Islet of Langerhans (tissue), 1 donor: ENCODE data around the gene TBC1D22A.
A peak's percentile ranks its signal among the peaks of the same experiment; 100 is the strongest.

Experiments
- FAIRE-seq: peaks from one replicate; lab custom pipeline; 2011; peaks lifted over from hg19 to GRCh38; lab: Jason Lieb, UNC

The TBC1D22A gene

GRCh38 chr22:47013861-47014635 is 251.6 kb downstream of the TBC1D22A start:
- no peak for FAIRE-seq

- no peak for FAIRE-seq
Observed at GRCh38 chr22:47014636-47015345, 252.3 kb downstream of the TBC1D22A start.

GRCh38 chr22:47015589-47016178 is 253.2 kb downstream of the TBC1D22A start:
- FAIRE-seq: no peak

GRCh38 chr22:47016631-47017030 is 254.2 kb downstream of the TBC1D22A start:
- no peak for FAIRE-seq

DNA sequence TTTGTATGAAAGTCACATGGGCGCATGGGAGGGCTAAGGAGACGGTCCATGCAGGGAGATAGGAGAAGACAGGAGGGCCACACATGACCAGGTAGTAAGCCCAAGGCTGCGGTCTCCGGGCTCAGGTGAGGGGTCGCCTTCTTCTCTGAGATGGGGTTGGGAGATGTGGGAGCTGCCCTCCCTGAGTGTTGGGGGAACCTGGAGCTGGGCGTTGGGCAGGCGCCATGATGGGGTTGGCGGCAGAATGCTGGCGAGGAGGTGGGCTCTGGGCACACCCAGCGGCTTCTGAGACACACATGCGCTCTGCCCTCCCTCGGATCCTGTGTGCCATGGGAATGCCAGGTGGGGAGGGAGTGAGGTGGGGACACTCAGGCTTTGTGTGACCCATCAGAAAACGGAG is 254.8 kb downstream of the TBC1D22A start:
- no peak for FAIRE-seq

DNA sequence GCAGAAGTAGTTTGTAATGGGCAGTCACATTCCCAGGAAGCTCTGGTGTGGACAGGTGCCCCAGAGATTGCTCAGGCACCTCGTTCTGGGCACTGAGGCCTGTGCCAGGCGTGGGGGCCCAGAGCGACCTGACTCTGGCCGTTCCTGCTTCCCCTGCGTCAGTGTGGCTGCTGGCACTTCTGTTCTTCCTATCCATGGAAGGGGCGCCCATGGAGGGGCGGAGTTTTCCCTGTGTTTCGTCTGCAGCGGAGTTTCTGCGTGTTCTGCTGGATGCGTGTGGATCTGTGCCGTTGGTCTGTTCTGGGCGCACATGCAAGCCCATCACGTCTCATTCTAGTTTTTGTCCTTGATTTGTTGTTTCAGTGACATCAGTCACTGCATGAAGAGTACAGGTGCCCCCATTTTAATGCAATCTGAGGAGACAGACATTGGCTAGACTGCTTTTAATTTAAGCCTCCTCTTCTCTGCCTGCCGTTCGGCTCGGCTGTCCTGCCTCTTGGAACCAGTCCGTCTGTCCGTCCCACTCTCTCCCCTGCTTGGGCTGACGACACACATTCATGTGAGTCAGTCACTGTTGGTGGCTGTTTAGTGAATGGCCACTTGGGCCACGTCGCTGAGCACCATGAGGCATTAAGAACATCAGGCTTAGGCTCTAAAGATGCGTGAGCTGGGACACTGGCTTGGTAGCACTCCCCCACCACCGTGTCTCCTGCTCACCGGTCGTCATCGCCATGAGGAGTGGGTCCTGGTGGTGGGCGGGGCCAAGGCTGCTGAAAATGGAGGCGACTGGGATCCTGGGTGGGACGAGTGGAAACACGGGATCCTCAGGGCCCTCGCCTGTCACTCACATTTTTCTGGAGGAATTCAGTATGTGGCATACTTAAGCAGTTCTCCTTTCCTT is 255.8 kb downstream of the TBC1D22A start:
- FAIRE-seq: no peak

GRCh38 chr22:47019012-47019790 is 256.8 kb downstream of the TBC1D22A start:
- no peak for FAIRE-seq

- no peak for FAIRE-seq
Observed at GRCh38 chr22:47020166-47020565, 257.7 kb downstream of the TBC1D22A start.

DNA sequence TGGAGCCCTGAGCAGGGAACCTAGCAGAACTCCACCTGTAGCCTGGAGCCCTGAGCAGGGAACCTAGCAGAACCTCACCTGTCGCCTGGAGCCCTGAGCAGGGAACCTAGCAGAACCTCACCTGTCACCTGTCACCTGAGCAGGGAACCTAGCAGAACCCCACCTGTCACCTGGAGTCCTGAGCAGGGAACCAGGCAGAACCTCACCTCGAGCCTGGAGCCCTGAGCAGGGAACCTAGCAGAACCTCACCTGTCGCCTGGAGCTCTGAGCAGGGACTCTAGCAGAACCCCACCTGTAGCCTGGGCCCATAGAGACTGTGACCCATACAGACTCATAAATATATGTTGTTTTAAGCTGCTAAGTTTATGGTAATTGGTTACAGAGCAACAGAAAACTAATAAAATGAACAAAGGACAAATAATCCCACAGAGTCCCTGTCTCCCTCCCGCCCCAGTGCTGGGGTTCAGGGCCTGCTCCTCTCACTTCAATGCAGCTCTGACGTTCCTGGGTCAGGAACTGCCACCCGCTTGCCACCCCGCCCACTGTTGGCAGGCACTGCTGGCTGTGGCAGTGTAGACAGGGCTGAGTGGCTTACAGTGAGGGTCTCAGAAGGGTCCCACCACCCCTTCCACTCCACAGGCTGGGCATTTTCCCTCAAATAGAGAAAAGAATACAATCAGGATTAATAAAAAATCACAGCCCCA is 259.1 kb downstream of the TBC1D22A start:
- no peak for FAIRE-seq

GRCh38 chr22:47022075-47022473 is 259.6 kb downstream of the TBC1D22A start:
- peak; percentile 68 for FAIRE-seq

DNA sequence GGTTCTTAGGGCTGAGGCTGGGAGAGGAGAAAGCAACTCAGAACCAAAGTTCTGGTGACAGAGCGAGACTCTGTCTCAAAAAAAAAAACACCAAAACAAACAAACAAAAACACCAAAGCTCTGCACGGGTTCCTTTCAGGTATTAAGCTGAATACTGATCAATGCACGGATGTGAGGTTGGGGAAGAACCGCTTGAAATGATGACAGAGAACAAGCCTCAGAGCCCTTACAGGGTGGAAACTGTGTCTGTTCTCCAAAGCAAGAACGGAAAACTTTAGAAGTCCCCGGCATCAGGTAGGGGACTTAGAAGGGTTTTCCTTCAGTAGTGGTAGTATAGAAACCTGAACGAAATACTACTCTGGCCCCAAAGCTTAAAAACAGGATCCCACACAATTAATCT is 260.0 kb downstream of the TBC1D22A start:
- FAIRE-seq: no peak

DNA sequence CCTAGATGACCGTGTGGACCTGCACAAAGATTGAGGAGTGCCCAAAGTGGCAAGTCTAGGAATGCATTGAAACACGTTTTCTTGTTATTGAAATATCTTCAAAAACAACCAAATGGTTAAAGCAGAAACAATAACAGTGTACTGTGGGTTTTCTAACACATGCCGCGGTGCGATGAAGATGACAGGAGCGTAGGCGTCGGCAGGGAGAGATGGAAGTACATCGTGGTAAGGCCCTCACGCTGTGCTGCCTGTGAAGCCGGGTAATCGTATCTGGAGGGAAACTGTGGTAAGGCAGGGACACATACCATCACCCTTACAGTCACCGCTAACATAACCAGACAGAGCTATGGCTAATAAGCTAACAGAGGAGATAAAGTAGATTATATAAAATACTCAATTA is 261.4 kb downstream of the TBC1D22A start:
- no peak for FAIRE-seq

GRCh38 chr22:47027766-47028165 is 265.3 kb downstream of the TBC1D22A start:
- FAIRE-seq: no peak

DNA sequence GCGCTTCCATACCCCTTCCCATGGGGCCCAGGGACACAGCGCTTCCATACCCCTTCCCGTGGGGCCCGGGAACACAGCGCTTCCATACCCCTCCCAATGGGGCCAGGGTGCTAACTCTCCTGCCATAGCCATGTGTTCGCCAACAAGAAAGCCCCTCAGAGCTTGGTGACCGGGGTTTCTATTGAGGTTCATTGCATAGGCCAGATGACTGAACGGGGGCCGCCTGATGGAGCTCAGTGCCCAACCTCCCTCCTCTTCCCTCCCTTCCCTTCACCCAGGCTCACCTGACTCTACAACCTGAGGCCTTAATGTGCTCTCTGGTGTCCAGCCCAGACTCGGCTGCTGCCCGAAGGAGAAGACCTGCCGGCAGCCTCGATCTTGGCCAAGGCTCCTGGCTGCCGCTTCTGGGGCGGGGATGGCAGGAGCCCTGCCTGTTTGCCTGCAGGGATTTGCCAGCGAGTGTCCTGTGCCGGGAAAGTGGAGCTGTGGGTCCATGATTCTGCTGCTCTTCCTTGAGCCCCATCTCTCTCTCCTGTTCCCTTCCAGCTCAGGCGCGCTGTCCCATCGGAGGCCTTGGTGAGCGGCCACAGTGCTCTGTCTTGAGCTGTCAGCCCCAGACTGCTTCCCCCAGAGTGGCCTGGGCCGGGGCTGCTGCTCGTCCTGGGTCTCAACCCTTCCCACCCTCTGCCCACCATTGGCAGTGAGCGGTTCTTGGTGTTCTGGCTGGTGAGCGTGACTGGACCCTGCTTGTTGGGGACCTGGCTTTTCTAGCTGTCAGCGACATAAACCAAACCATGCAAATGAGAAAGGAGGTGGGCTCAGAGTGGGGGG is 267.0 kb downstream of the TBC1D22A start:
- FAIRE-seq: no peak

DNA sequence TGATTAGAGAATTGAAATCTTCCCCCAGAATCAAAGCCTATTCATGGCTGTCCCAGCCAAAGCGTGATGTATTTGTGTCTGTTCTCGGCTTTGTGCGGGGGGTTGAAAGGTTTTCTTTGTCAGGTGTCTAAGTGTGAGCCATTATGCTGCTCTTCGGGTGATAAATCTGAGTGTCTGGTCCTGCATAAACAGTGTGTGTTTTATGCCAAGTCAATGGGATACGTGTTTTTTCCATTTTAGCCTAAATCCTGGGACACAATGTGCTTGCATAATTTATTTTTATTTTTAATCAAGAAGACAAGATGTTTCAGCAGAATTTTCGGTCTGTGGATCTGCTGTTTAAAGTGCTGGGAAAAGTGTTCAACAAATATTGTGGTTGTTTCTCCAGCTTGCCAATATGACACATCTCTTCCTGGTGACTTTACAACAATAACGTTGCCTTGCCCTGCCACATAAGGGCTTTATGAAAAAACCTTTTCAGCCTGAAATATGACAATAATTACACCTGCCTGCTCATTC is 267.8 kb downstream of the TBC1D22A start:
- peak; percentile 99 for FAIRE-seq

DNA sequence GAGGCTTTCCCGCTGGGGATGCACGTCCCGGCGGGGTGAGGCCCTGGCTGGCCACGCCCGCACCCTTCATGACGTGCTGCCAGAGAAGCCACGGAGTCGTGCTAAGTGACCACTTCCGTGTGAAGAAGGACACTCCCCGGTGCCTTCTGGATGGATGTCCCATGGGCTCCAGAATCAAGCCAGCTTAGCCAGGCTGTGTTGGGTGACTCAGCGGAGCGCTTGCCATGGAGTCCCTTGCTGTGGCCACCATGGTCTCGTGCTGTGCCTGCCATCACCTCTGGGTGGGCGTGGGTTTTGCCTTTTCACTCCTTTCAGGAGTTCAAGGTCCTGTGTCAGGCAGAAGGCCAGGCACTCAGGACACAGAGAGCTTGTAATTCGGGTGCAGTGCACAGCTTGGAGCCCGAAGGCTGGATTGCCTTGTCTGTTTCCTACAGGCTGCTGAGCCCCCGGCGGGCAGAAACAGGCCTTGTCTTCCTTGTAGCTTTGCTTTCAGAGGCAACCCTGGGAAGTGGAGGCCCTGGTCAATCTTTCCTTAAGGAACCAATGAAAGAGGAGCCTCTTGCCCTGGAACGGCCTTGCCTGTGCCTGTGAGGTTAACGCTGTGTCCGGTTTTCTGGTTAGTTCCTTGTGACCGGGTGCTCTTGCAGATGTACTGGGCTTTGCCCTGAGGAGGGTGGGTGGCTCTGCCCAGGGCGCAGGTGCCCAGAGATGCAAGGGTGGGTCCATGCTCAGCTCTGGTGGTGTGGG is 268.6 kb downstream of the TBC1D22A start:
- no peak for FAIRE-seq

DNA sequence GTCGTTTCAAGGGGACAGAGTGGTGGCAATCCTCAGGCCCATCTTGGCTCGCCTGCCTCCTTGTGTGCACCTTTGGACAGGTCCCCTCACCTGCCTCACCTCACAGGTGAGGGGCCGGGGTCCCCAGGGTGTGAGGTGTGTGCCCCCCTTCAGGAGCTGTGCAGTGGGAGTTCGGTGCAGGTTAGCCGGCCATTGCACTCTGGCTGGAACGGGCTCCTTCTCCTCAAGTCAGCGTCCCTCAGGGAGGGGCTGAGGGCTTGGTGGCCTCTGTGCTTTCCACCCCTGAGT is 269.1 kb downstream of the TBC1D22A start:
- no peak for FAIRE-seq

- no peak for FAIRE-seq
Observed at GRCh38 chr22:47032091-47032943, 269.9 kb downstream of the TBC1D22A start.
